Stimulated activated effector memory CD8-positive, alpha-beta T cell treated with anti-CD3 and anti-CD28 coated beads, Interleukin-12 subunit alpha, Interleukin-12 subunit beta, amount 100 ng/mL, for 72 hours (primary cell): ENCODE measurements around the gene PPM1L.
A peak's percentile ranks its signal among the peaks of the same experiment; 100 is the strongest.

Experiments used
- ATAC-seq: fragments of 150-1000 bp; cut with Tn5 transposase; 2 replicates; pipeline ENCODE4 v1.10.0; 2021
- DNase-seq, 2 donors: peaks; one replicate each; pipeline ENCODE4 v3.0.0; 2021 to 2022; ENCODE audit warnings: low spot score in 2 of 2
- H3K27ac Mint-ChIP-seq: one replicate; pipeline ENCODE4 v1.8.0; 2022; ENCODE audit warnings: mild to moderate bottlenecking, mixed read lengths
- H3K36me3 Mint-ChIP-seq: one replicate; pipeline ENCODE4 v1.8.0; 2022; ENCODE audit warnings: mild to moderate bottlenecking, mixed read lengths
- H3K4me1 Mint-ChIP-seq: one replicate; pipeline ENCODE4 v1.8.0; 2022; ENCODE audit warnings: mixed read lengths
- H3K4me3 Mint-ChIP-seq: one replicate; pipeline ENCODE4 v1.8.0; 2022; ENCODE audit warnings: mild to moderate bottlenecking, mixed read lengths
- H3K9me3 Mint-ChIP-seq: one replicate; pipeline ENCODE4 v1.8.0; 2022; ENCODE audit warnings: mixed read lengths

The PPM1L gene

DNA sequence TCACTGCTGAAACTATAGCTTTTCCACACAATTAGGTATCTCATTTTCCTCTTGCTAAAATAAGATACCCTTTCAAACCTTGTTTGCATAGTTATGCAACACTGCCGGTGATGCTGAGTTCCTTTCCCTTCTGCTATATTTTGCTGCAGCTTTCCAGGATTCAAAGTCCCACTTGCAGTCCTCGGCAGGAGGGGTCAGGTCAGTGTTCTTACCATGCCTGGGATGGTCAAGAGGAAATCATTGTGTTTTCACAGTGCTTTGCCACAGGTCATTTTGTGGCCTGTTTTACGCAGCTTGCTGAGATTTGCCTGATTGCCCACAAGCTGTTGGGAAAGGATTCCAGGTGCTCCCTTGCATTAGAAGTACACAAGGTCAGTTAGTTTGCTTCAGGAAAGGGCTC is 192.2 kb downstream of the PPM1L start:
- ATAC-seq (no peak), DNase-seq (no peak)
- H3K4me1 Mint-ChIP-seq, result no peaks in the 10 kb centered on the region
- no peaks in the 10 kb centered on the region for H3K9me3 Mint-ChIP-seq
- H3K27ac Mint-ChIP-seq, result no peak overlapping the region
- H3K36me3 Mint-ChIP-seq, result no peaks in the 10 kb centered on the region
- H3K4me3 Mint-ChIP-seq, result no peak overlapping the region

DNA sequence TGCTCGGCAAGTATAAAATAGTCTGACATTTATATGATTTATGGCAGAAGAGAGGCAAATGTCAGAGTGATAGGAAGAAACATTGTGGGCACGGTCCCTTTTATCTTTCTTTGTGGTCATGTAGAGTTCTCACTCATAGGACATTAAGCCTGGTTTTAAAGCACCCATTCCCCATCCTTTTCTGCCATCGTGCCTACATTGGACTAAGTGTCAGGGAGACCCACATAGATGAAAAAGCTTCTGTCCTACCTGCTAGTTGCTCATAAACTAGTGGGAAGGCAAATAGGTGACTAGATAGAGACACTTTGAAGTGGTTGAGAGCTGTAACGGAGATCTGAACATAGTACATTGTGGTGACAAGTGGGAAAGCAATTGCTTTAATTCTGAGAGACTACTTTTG is 193.4 kb downstream of the PPM1L start:
- ATAC-seq, result no peak
- Mint-ChIP-seq H3K4me3 (no peak overlapping the region), H3K36me3 (no peaks in the 10 kb centered on the region), H3K27ac (no peak overlapping the region), H3K4me1 (no peaks in the 10 kb centered on the region), H3K9me3 (no peaks in the 10 kb centered on the region)
- no peak for DNase-seq

- Mint-ChIP-seq H3K27ac (no peak overlapping the region), H3K4me3 (no peak overlapping the region), H3K4me1 (no peaks in the 10 kb centered on the region), H3K36me3 (no peaks in the 10 kb centered on the region), H3K9me3 (no peaks in the 10 kb centered on the region)
- no peak for ATAC-seq
- no peak for DNase-seq
Observed at GRCh38 chr3:160950542-160950941, 194.5 kb downstream of the PPM1L start.

DNA sequence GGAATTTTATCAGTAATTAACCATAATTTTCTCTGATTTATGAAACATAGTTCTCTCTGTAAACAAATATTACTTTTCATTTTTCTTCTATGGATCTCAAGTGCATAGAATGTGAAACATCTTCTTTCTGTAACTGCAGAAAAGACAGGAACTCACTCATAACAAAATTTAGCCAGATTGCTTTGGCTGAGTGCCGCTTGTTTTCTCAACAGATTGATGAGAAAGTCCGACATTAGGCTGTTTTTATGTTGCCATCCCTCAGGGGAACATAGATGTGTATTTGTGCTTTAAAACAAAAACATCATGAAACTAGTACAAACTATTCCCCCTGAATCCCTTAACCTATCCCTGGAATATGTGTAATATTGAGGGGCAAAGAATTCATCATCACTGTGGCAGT is 194.9 kb downstream of the PPM1L start:
- no peaks in the 10 kb centered on the region for H3K36me3 Mint-ChIP-seq
- no peak overlapping the region for H3K4me3 Mint-ChIP-seq
- no peak overlapping the region for H3K27ac Mint-ChIP-seq
- H3K9me3 Mint-ChIP-seq, result no peaks in the 10 kb centered on the region
- ATAC-seq (no peak), DNase-seq (no peak)
- no peaks in the 10 kb centered on the region for H3K4me1 Mint-ChIP-seq

DNA sequence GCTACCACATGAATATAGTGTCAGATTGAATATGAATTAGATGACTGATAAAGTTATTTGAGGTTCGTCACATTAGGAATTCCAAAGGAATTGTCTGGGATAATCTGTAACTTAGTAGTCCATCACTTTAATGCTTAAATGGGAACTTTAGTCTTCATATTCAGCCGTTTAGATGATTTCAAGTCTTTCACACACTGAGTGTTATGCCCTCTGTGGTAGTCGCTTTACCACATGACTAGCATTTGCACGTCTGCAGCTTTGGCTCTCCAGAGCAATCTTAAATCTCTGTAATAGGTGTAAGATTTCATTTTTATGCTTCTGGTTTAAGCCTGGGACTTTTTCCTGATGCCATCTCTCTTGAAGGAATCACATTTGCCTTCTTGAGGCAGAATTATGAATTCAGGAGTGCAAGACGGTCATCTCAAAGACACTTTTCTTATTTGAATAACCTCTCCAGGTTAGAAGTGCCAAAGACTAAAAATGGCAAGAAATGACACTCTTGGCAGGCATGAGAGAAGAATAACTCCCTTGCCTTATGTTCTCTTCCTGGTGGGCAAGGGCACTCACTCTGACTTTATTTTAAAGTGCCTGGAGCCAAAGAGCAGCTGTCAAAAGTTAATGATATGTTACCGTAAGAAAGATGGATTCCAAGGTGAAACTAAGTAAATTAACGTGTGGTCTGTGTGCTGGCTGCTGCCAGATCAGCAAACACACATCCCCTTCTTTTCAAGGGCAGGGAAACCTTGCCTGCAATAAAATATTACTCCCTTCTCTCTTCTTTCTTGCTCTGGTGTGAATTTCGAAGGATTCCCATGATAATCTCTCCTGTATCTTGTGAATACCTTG is 195.8 kb downstream of the PPM1L start:
- H3K4me3 Mint-ChIP-seq, result no peak overlapping the region
- no peak overlapping the region for H3K27ac Mint-ChIP-seq
- H3K9me3 Mint-ChIP-seq, result no peaks in the 10 kb centered on the region
- H3K4me1 Mint-ChIP-seq, result no peaks in the 10 kb centered on the region
- no peak for DNase-seq
- no peak for ATAC-seq
- H3K36me3 Mint-ChIP-seq, result no peaks in the 10 kb centered on the region

GRCh38 chr3:160953686-160954085 is 197.7 kb downstream of the PPM1L start:
- Mint-ChIP-seq H3K4me3 (no peak overlapping the region), H3K27ac (no peak overlapping the region), H3K9me3 (no peaks in the 10 kb centered on the region), H3K4me1 (no peaks in the 10 kb centered on the region), H3K36me3 (no peaks in the 10 kb centered on the region)
- ATAC-seq (no peak), DNase-seq (no peak)

- Mint-ChIP-seq H3K4me3 (no peak overlapping the region), H3K36me3 (no peaks in the 10 kb centered on the region), H3K9me3 (no peaks in the 10 kb centered on the region), H3K27ac (no peak overlapping the region), H3K4me1 (no peaks in the 10 kb centered on the region)
- ATAC-seq (peak; percentile 37), DNase-seq (no peak)
Observed at GRCh38 chr3:160956785-160957184, 200.8 kb downstream of the PPM1L start.

DNA sequence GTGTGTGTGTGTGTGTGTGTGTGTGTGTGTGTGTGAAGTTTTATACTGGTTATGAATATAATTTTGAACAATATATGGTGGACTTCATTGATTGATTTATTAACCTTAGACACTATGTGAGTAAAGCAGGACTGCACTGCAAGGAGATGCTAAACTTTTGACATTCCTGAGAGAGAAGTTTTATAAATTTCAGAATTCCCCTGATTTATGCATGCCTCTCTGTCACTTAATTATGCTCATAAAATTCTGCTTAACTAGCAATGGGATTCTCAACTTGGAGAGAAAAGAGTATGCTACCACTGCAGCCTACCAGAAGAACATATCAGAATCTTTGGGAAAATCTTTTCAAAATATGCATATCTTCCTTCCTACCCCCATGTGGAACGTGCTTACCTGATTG is 204.5 kb downstream of the PPM1L start:
- no peak overlapping the region for H3K4me3 Mint-ChIP-seq
- H3K9me3 Mint-ChIP-seq, result no peaks in the 10 kb centered on the region
- no peaks in the 10 kb centered on the region for H3K36me3 Mint-ChIP-seq
- ATAC-seq, result no peak
- H3K4me1 Mint-ChIP-seq, result no peaks in the 10 kb centered on the region
- no peak for DNase-seq
- H3K27ac Mint-ChIP-seq, result no peak overlapping the region

DNA sequence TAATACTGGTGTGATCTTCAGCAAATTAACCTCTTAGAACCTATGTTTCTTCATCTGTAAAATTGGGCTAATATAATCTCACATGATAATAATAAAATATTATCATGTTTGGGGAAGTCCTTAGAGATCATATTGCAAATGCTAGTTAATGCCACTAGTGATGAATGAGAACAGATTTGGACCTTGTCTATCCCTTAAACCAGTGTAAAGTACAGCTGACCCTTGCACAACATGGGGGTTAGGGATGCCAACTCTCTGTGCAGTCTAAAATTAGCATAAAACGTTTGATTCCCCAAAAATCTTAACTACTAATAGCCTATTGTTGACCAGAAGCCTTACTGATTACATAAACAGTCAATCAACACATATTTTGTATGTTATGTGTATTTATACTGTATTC is 207.9 kb downstream of the PPM1L start:
- Mint-ChIP-seq H3K36me3 (no peaks in the 10 kb centered on the region), H3K27ac (no peak overlapping the region), H3K4me3 (no peak overlapping the region), H3K4me1 (no peaks in the 10 kb centered on the region), H3K9me3 (peaks cover 3% of the 10 kb centered on the region)
- ATAC-seq (no peak), DNase-seq (no peak)

DNA sequence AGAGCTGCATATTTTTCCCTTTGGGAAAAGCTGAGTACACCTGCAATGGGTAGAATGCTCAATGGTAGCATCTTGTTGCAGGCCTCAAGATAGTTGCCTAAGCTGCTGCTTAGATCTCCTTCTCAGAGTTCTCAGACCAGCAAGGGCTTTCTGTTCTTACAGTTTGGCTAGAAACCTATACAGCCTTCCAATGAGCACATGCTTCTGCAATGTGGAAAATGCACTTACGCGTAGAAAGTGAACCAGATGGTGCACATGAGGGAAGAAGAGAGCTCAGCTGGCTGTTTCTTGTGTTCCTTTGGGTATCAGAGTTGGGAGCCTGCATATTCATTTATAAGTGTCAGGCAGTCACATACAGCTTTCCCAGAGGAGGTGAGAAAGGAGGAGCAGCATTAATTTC is 212.7 kb downstream of the PPM1L start:
- no peak for ATAC-seq
- H3K9me3 Mint-ChIP-seq, result peaks cover 3% of the 10 kb centered on the region
- no peaks in the 10 kb centered on the region for H3K4me1 Mint-ChIP-seq
- no peak overlapping the region for H3K4me3 Mint-ChIP-seq
- no peak overlapping the region for H3K27ac Mint-ChIP-seq
- H3K36me3 Mint-ChIP-seq, result no peaks in the 10 kb centered on the region
- DNase-seq, result no peak

DNA sequence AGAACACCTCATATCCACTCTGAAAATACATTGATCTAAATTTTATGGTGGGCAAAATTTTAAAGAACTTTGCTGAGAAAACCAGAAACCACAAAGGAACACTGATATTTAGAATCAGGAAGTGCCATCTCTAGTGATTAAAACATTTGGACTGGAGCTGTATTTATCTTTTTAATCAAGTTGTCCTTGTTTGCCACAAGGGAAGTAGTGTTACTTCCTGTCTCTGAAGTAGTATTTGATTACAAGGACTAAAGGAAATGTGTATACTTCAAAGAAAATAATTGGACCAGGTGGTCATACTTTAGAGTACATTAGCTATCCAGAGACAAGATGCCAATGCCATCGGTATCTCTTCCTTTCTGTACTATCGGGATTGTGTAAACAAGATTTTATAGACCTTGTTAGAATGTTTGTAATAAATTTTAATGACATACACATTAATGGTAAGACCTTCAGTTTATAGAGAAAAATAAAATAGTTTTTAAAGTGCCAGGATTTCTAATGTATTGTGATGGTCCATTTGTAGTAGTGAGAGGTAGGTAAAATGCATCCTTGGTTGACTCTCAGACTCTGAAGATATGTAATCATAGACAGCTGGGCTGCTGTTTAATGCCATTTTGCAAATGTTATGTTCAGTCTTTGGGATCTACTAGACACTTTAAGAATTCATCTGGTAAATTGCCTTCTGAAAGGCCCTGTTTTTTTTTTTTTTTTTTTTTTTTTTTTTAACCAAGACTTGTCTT is 217.2 kb downstream of the PPM1L start:
- Mint-ChIP-seq H3K4me1 (no peaks in the 10 kb centered on the region), H3K27ac (no peak overlapping the region), H3K4me3 (no peak overlapping the region), H3K9me3 (no peaks in the 10 kb centered on the region), H3K36me3 (no peaks in the 10 kb centered on the region)
- no peak for DNase-seq
- ATAC-seq, result no peak

GRCh38 chr3:160977773-160978172 is 221.7 kb downstream of the PPM1L start:
- Mint-ChIP-seq H3K27ac (no peak overlapping the region), H3K4me3 (no peak overlapping the region), H3K9me3 (peaks cover 13% of the 10 kb centered on the region), H3K36me3 (peaks cover 5% of the 10 kb centered on the region), H3K4me1 (peaks cover 7% of the 10 kb centered on the region)
- DNase-seq (no peak), ATAC-seq (no peak)

DNA sequence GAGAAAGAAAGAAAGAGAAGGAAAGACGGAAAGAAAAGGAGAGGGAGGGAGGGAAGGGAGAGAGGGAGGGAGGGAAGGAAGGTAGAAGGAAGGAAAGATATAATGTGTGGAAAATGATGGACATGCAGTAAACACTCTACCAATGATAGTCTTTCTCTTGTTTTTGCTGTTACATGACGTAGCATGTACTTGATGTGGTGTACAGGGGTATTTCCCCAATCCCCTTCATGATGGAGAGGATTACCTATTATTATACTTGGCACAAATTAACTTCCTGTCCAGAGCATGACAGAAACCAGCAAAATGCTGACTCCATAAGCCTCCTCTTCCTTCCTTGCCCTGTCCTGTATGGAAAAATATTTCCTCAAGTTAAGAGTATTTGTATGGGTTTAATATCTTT is 224.7 kb downstream of the PPM1L start:
- H3K4me1 Mint-ChIP-seq, result peaks cover 7% of the 10 kb centered on the region
- H3K27ac Mint-ChIP-seq, result no peak overlapping the region
- peak; percentile 60 for ATAC-seq
- peak overlapping the region; percentile 6 for H3K4me3 Mint-ChIP-seq
- peaks cover 5% of the 10 kb centered on the region for H3K36me3 Mint-ChIP-seq
- H3K9me3 Mint-ChIP-seq, result peaks cover 18% of the 10 kb centered on the region
- DNase-seq, result no peak

GRCh38 chr3:160981217-160981938 is 225.3 kb downstream of the PPM1L start:
- ATAC-seq (peak; percentile 96), DNase-seq (no peak)
- Mint-ChIP-seq H3K9me3 (peaks cover 18% of the 10 kb centered on the region), H3K36me3 (peaks cover 5% of the 10 kb centered on the region), H3K27ac (no peak overlapping the region), H3K4me1 (peaks cover 7% of the 10 kb centered on the region), H3K4me3 (peak overlapping the region; percentile 6)

GRCh38 chr3:160982491-160982890 is 226.5 kb downstream of the PPM1L start:
- peaks cover 7% of the 10 kb centered on the region for H3K4me1 Mint-ChIP-seq
- H3K36me3 Mint-ChIP-seq, result peaks cover 5% of the 10 kb centered on the region
- DNase-seq (no peak), ATAC-seq (no peak)
- peaks cover 18% of the 10 kb centered on the region for H3K9me3 Mint-ChIP-seq
- H3K4me3 Mint-ChIP-seq, result no peak overlapping the region
- no peak overlapping the region for H3K27ac Mint-ChIP-seq
